Right atrium auricular region (tissue), 2 donors: ENCODE data around the gene EIF2S3B. TPM values are rescaled to one million over a fixed set of nuclear protein-coding genes. Genes with fewer than 3 reads are reported as not detected.

Experiments
- DNase-seq: peaks from one replicate; pipeline ENCODE4 v3.0.0-alpha.2; 2019; ENCODE audit warnings: low spot score
- H3K27ac ChIP-seq, 2 donors: fragments of 200-600 bp; sonication (generic); 1 replicate in 1 of 2; 2 replicates in 1 of 2; pipeline ENCODE4 v1.5.1; 2016 to 2019
- H3K27me3 ChIP-seq, 2 donors: fragments of 200-600 bp; sonication (generic); one replicate each; pipeline versions ENCODE4 v1.5.1 to v1.6.0; 2017 to 2019
- H3K36me3 ChIP-seq: fragments of 200-600 bp; sonication (generic); one replicate; pipeline ENCODE4 v1.5.1; 2016
- H3K4me1 ChIP-seq, 2 donors: fragments of 200-600 bp; sonication (generic); one replicate each; pipeline versions ENCODE4 v1.5.1 to v1.6.0; 2017 to 2019
- H3K4me3 ChIP-seq, 2 donors: fragments of 200-600 bp; sonication (generic); 1 replicate in 1 of 2; 2 replicates in 1 of 2; pipeline ENCODE4 v1.5.1; 2017 to 2019; ENCODE audit warnings: mild to moderate bottlenecking in 1 of 2, moderate library complexity in 1 of 2
- H3K9me3 ChIP-seq, 2 donors: fragments of 200-600 bp; sonication (generic); one replicate each; pipeline ENCODE4 v1.5.1; 2019
- total RNA-seq, 2 donors: library from RNA; depleted of rRNA; stranded (reverse); fragments of >200 nt; gene quantifications; one replicate each; pipeline ENCODE4 v1.1.0, GENCODE V29; 2016
- TF ChIP-seq, protein P1 (sequence below), 2 donors: fragments of 200-600 bp; sonication (generic); IDR thresholded peaks; one replicate each; pipeline ENCODE4 v1.5.1; 2019; ENCODE audit warnings: antibody characterized with exemption in 2 of 2

The EIF2S3B gene
- total RNA-seq, 2 donors from 2014 or later, result not detected

DNA sequence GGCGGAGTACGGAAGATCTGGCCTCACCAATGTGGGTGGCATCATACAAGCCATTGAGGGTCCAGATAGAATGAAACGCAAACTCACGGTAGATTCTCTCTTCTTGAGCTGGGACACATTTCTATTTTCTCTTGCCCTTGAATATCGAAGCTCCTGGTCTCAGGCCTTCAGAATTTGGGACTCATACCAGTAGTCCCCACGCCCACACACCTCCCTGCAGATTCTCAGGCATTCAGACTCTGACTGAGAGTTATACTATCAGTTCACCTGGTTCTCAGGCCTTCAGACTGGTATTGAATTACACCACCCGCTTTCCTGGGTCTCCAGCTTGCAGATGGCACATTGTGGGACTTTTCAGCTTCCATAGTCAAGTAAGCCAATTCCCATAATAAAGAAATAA is 37.8 kb downstream of the EIF2S3B start:
- H3K36me3 ChIP-seq, result no peaks in the 10 kb centered on the region
- H3K27me3 ChIP-seq, result no peaks in the 10 kb centered on the region
- no peak for DNase-seq
- no peak overlapping the region for H3K4me3 ChIP-seq
- H3K9me3 ChIP-seq, result no peaks in the 10 kb centered on the region
- no peak overlapping the region for H3K27ac ChIP-seq
- TF ChIP-seq, protein P1, sequence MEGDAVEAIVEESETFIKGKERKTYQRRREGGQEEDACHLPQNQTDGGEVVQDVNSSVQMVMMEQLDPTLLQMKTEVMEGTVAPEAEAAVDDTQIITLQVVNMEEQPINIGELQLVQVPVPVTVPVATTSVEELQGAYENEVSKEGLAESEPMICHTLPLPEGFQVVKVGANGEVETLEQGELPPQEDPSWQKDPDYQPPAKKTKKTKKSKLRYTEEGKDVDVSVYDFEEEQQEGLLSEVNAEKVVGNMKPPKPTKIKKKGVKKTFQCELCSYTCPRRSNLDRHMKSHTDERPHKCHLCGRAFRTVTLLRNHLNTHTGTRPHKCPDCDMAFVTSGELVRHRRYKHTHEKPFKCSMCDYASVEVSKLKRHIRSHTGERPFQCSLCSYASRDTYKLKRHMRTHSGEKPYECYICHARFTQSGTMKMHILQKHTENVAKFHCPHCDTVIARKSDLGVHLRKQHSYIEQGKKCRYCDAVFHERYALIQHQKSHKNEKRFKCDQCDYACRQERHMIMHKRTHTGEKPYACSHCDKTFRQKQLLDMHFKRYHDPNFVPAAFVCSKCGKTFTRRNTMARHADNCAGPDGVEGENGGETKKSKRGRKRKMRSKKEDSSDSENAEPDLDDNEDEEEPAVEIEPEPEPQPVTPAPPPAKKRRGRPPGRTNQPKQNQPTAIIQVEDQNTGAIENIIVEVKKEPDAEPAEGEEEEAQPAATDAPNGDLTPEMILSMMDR (IDR thresholded peaks at IDR 0.05), result no peak
- no peaks in the 10 kb centered on the region for H3K4me1 ChIP-seq

DNA sequence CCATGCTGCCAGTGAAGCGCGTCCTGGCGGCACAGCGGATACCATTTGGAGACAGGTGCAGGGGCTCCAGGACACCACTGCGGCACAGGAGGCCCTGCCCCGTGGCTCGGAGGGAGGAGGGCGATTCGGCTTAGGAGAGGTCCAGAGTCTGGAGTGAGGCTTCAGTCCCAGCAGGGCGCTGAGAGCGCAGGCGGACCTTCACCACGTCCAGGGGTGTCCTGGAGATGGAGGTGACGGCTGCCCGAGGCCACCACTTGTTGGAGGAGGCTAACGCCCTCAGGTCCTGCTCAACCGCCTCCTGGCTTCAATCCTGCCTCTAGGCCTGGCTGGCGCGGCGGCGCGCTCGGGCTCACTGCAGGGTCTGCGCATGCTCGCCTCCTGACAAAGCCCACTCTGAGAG is 45.7 kb downstream of the EIF2S3B start:
- Histone ChIP-seq H3K4me3 (no peak overlapping the region), H3K27ac (no peak overlapping the region), H3K36me3 (no peaks in the 10 kb centered on the region), H3K4me1 (no peaks in the 10 kb centered on the region), H3K9me3 (no peaks in the 10 kb centered on the region), H3K27me3 (no peaks in the 10 kb centered on the region)
- no peak for DNase-seq
- TF ChIP-seq, protein P1 (IDR thresholded peaks at IDR 0.05), result no peak

DNA sequence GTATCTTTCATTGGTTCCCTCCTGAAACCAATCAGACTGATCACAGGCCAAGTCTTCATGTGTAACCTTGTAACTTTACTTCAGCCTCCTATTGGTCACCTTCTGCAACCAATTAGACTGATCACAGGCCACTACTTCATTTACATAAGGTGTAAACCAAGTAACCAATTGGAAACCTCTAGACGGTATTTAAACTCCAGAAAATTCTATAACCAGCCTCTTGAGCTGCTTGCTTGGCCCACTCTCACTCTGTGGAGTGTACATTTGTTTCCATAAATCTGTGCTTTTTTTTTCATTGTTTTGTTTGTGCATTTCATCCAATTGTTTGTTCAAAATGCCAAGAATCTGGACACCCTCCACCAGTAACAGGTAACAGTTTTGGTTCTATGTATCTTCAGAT is 47.5 kb downstream of the EIF2S3B start:
- Histone ChIP-seq H3K36me3 (no peaks in the 10 kb centered on the region), H3K4me3 (no peak overlapping the region), H3K27ac (no peak overlapping the region)

DNA sequence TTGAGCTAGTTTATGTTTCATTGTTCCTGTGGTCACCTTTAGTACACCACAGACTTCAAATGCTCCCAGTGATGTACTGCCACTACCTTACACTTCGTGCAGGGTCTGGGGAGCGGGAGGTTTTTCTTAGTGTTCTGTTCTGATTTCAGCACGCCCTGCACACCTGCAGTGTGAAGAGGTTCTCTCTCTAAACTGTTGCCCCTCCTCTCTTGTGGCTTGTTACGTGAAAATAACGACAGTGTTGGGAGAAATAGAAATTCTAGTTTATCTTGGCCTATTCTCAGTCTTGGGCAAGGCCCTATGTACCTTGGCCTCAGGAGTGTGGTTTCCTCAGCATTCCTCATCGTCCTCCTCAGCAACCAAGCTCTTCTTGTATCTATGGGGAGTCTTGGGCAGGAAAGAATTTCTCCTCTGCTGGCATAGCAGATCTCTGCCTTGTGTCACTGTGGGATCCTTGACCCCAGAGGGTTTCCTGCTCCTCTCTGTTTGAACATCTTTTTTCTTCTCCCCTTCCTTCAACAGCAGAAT is 48.6 kb downstream of the EIF2S3B start:
- Histone ChIP-seq H3K27ac (no peak overlapping the region), H3K9me3 (no peaks in the 10 kb centered on the region), H3K4me3 (no peak overlapping the region), H3K36me3 (no peaks in the 10 kb centered on the region), H3K4me1 (no peaks in the 10 kb centered on the region), H3K27me3 (no peaks in the 10 kb centered on the region)
- TF ChIP-seq, protein P1 (IDR thresholded peaks at IDR 0.05), result no peak
- no peak for DNase-seq

More for the DNA sequence above, 47.5 kb downstream of the EIF2S3B start:
- TF ChIP-seq, protein P1 (IDR thresholded peaks at IDR 0.05), result no peak
- Histone ChIP-seq H3K27me3 (no peaks in the 10 kb centered on the region), H3K4me1 (no peaks in the 10 kb centered on the region), H3K9me3 (no peaks in the 10 kb centered on the region)
- DNase-seq, result no peak

DNA sequence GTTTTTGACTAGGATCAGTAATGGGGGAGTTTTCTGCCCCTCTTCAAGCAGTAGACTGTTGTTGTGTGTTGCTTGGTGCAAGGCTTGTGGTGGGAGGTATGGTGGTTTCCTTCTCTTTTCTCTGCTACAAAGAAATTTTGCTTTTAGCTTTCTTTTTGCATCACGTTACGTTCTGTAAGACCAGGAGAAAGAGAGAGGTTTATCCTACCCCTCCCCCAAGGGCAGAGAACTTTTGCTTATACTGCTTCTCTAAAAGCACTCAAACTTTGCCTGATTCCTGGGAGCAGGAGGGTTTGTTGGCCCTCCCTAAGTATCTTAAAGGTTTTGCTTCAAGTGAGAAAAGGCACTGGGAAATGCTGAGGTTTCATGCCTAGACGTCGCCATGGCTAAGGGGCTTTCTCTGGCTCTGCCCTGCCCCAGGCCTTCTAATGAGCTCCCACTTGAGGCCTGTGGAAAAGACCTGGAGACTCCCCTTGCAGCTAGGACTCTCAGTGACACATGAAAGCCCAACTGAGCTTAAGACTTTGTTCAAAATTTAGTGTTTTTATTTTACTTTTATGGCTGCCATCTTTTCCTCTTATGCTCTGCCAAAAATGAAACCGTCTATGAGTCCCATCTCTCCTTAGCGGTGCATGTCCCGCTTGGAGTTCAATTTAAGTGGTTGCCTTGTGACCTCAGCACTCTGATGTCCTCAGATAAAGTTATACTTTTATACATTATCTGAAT is 49.2 kb downstream of the EIF2S3B start:
- DNase-seq, result no peak
- no peaks in the 10 kb centered on the region for H3K36me3 ChIP-seq
- H3K4me3 ChIP-seq, result no peak overlapping the region
- no peaks in the 10 kb centered on the region for H3K9me3 ChIP-seq
- TF ChIP-seq, protein P1 (IDR thresholded peaks at IDR 0.05), result no peak
- H3K27ac ChIP-seq, result no peak overlapping the region
- no peaks in the 10 kb centered on the region for H3K27me3 ChIP-seq
- H3K4me1 ChIP-seq, result no peaks in the 10 kb centered on the region

DNA sequence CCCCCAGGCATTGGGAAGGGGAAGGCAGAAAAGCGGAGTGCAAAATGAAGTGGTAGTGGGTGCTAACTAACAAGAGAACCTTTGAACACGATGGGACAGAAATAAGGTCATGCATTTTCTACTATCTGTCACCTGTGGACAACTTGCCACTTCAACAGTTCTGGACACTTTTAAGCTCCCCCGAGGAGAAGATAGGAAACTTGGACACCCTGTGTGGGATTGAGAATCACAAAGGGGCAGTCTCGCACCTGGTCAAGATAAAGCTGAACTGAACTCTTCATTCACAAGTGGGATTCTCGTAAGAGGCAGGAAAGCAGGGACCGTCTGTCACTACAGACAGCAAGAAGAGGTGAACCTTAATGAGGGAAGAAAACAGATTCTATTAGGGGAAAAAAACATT is 51.6 kb downstream of the EIF2S3B start:
- H3K4me3 ChIP-seq, result no peak overlapping the region
- no peaks in the 10 kb centered on the region for H3K36me3 ChIP-seq
- no peaks in the 10 kb centered on the region for H3K9me3 ChIP-seq
- H3K27ac ChIP-seq, result no peak overlapping the region
- DNase-seq, result no peak
- H3K27me3 ChIP-seq, result no peaks in the 10 kb centered on the region
- H3K4me1 ChIP-seq, result no peaks in the 10 kb centered on the region
- TF ChIP-seq, protein P1 (IDR thresholded peaks at IDR 0.05), result no peak
